ENCODE results near the gene LPP.
A peak's percentile ranks its signal among the peaks of the same experiment; 100 is the strongest.

Gene LPP

GRCh38 chr3:188152660-188153436 lies 1.1 kb upstream of the LPP start:
- ChIA-PET POLR2A (interaction anchor here (0.7 to 1.4 kb wide), 6 partner anchors 10 to 408 kb away, joined by 3 to 4 read pairs (median 3); partner anchors contain the start of gene BCL6), CTCF (interaction anchor here (0.6 to 1.3 kb wide), 2 partner anchors 412 to 537 kb away, joined by 3 read pairs; no protein-coding TSS in a partner anchor)
- DNase-seq (ENCODE audit: extremely low spot score), result peak; percentile 28
- TF ChIP-seq L3MBTL2 (conservative IDR thresholded peaks at IDR 0.05) (peak; percentile 78; the same call in 1 of the 2 replicates), ELF4 (IDR thresholded peaks at IDR 0.05) (no peak)

- POLR2A ChIA-PET, result interaction anchor here (1.0 to 1.4 kb wide), 6 partner anchors 11 to 408 kb away, joined by 3 to 4 read pairs (median 3); partner anchors contain the start of gene BCL6
- peak; percentile 74 for DNase-seq (ENCODE audit: extremely low spot score)
- TF ChIP-seq LEF1 (IDR thresholded peaks at IDR 0.05; ENCODE audit: borderline replicate concordance), result no peak
- no peak for TF ChIP-seq FOXK2 (IDR thresholded peaks at IDR 0.05)
- no peak for TF ChIP-seq ZNF384 (IDR thresholded peaks at IDR 0.05)
- TF ChIP-seq HDGF (IDR thresholded peaks at IDR 0.05; ENCODE audit: borderline replicate concordance), result no peak
- TF ChIP-seq FOXA1 (IDR thresholded peaks at IDR 0.05), result no peak
- peak; percentile 76 for TF ChIP-seq L3MBTL2 (conservative IDR thresholded peaks at IDR 0.05)
- TF ChIP-seq ARNT (IDR thresholded peaks at IDR 0.05), result peak; percentile 72; the same call in 1 of the 2 replicates
- no peak for TF ChIP-seq BHLHE40 (IDR thresholded peaks at IDR 0.05; ENCODE audit: borderline replicate concordance)
- TF ChIP-seq TARDBP (IDR thresholded peaks at IDR 0.05), result no peak
- no peak for TF ChIP-seq ELF4 (IDR thresholded peaks at IDR 0.05)
- no peak for TF ChIP-seq SUZ12 (IDR thresholded peaks at IDR 0.05)
- TF ChIP-seq CTBP1 (IDR thresholded peaks at IDR 0.05; ENCODE audit: borderline replicate concordance), result no peak
- CTCF ChIA-PET, result interaction anchor here (0.6 kb wide), 1 partner anchor 536 kb away, joined by 3 read pairs; no protein-coding TSS in a partner anchor
Observed at GRCh38 chr3:188153437-188154013, 432 bp upstream of the LPP start.

- POLR2A ChIA-PET, result interaction anchor here (0.7 to 1.1 kb wide), 2 partner anchors 124 to 147 kb away, joined by 3 read pairs; no protein-coding TSS in a partner anchor
- DNase-seq (ENCODE audit: extremely low spot score), result no peak
- CTCF ChIA-PET, result interaction anchor here (1.1 kb wide), 1 partner anchor 125 kb away, joined by 4 read pairs; no protein-coding TSS in a partner anchor
- TF ChIP-seq HDGF (IDR thresholded peaks at IDR 0.05; ENCODE audit: borderline replicate concordance) (no peak), PKNOX1 (IDR thresholded peaks at IDR 0.05) (no peak), SP1 (IDR thresholded peaks at IDR 0.05) (no peak), TARDBP (IDR thresholded peaks at IDR 0.05) (no peak), ZNF384 (IDR thresholded peaks at IDR 0.05) (no peak), FOXA1 (IDR thresholded peaks at IDR 0.05) (no peak)
Observed at GRCh38 chr3:188154809-188155574, 1.0 kb downstream of the LPP start.

GRCh38 chr3:188156056-188156455 lies 2.1 kb downstream of the LPP start:
- TF ChIP-seq FOXA1 (IDR thresholded peaks at IDR 0.05) (no peak), CTBP1 (IDR thresholded peaks at IDR 0.05; ENCODE audit: borderline replicate concordance) (no peak), LEF1 (IDR thresholded peaks at IDR 0.05; ENCODE audit: borderline replicate concordance) (no peak)
- CTCF ChIA-PET, result no interaction called here
- no peak for DNase-seq (ENCODE audit: extremely low spot score)
- POLR2A ChIA-PET, result no interaction called here

- POLR2A ChIA-PET, result no interaction called here
- TF ChIP-seq ARNT (IDR thresholded peaks at IDR 0.05) (no peak), LEF1 (IDR thresholded peaks at IDR 0.05; ENCODE audit: borderline replicate concordance) (no peak), FOXA1 (IDR thresholded peaks at IDR 0.05) (no peak), HDGF (IDR thresholded peaks at IDR 0.05; ENCODE audit: borderline replicate concordance) (no peak), CTBP1 (IDR thresholded peaks at IDR 0.05; ENCODE audit: borderline replicate concordance) (no peak), BHLHE40 (IDR thresholded peaks at IDR 0.05; ENCODE audit: borderline replicate concordance) (no peak), PKNOX1 (IDR thresholded peaks at IDR 0.05) (no peak), FOXK2 (IDR thresholded peaks at IDR 0.05) (no peak), SUZ12 (IDR thresholded peaks at IDR 0.05) (no peak), L3MBTL2 (conservative IDR thresholded peaks at IDR 0.05) (no peak), SP1 (IDR thresholded peaks at IDR 0.05) (no peak), TARDBP (IDR thresholded peaks at IDR 0.05) (no peak), FOXM1 (IDR thresholded peaks at IDR 0.05; ENCODE audit: borderline replicate concordance) (no peak), ELF4 (IDR thresholded peaks at IDR 0.05) (no peak), NFRKB (IDR thresholded peaks at IDR 0.05) (no peak), ZNF384 (IDR thresholded peaks at IDR 0.05) (no peak)
- CTCF ChIA-PET, result no interaction called here
- DNase-seq (ENCODE audit: extremely low spot score), result no peak
Observed at GRCh38 chr3:188157407-188157806, 3.5 kb downstream of the LPP start.

GRCh38 chr3:188157971-188158370 lies 4.0 kb downstream of the LPP start:
- ChIA-PET CTCF (interaction anchor here (0.8 kb wide), 1 partner anchor 411 kb away, joined by 4 read pairs; no protein-coding TSS in a partner anchor), POLR2A (no interaction called here)
- no peak for DNase-seq (ENCODE audit: extremely low spot score)
- TF ChIP-seq NFRKB (IDR thresholded peaks at IDR 0.05), result no peak
